ENCODE data around the gene CSGALNACT2. TPM values are rescaled to one million over a fixed set of nuclear protein-coding genes. Genes with fewer than 3 reads are reported as not detected.

The CSGALNACT2 gene
- total RNA-seq, 1 experiment from 2014 or later: 8.9 TPM

GRCh38 chr10:43137717-43138020 lies 576 bp upstream of the CSGALNACT2 start:
- no peaks in the 10 kb centered on the region for H3K9me3 Mint-ChIP-seq
- peak overlapping the region; percentile 15 for H3K9ac ChIP-seq (ENCODE audit: extremely low read depth, insufficient read length, low read length)
- H3K4me3 Mint-ChIP-seq: peak overlapping the region; percentile 89 to 92
- no peak overlapping the region for H3K27ac ChIP-seq (ENCODE audit: insufficient read length, low read depth, low read length)
- no peak overlapping the region for H4K8ac ChIP-seq (replicated peaks; ENCODE audit: insufficient read length, low read depth, low read length)
- no peaks in the 10 kb centered on the region for H4K20me1 ChIP-seq (ENCODE audit: control insufficient read depth, insufficient read depth, insufficient read length)
- H3K56ac ChIP-seq (ENCODE audit: insufficient read length, low read depth, low read length): no peak overlapping the region
- peak overlapping the region; percentile 68 for H3K4me2 ChIP-seq (ENCODE audit: insufficient read depth, insufficient read length, low read length)
- H2BK12ac ChIP-seq (ENCODE audit: insufficient read length, low read depth, low read length): no peak overlapping the region
- no peaks in the 10 kb centered on the region for H3K79me1 ChIP-seq (ENCODE audit: insufficient read depth, low read depth, low read length, poor library complexity, severe bottlenecking)
- no peak overlapping the region for H4K5ac ChIP-seq (ENCODE audit: insufficient read length, low read depth, low read length)
- no peaks in the 10 kb centered on the region for H3K9me3 ChIP-seq (ENCODE audit: control insufficient read depth, low read depth, low read length)
- no peaks in the 10 kb centered on the region for H3K27me3 ChIP-seq (ENCODE audit: insufficient read depth, low read length)
- H3K23me2 ChIP-seq (ENCODE audit: insufficient read length, low read depth, low read length, poor library complexity, severe bottlenecking): peaks cover 5% of the 10 kb centered on the region
- H3K14ac ChIP-seq (ENCODE audit: insufficient read depth, low read length): peak overlapping the region; percentile 67; the same call in 1 of the 2 replicates
- no peak overlapping the region for H3K23ac ChIP-seq (ENCODE audit: insufficient read length, low read depth, low read length)
- peaks cover 12 to 13% of the 10 kb centered on the region in 2 experiments for H3K4me1 Mint-ChIP-seq
- no peak for TF ChIP-seq CTCF (conservative IDR thresholded peaks at IDR 0.05)
- H3K27ac Mint-ChIP-seq: peak overlapping the region in 2 of 3 experiments; percentile 75 to 95; a peak in 3 of 7 replicates
- WGBS (ENCODE audit: extremely low coverage, insufficient read length, low lambda C conversion rate): no CpG with 5 or more reads among the region's 30 CpGs
- no peaks in the 10 kb centered on the region for H3K4me1 ChIP-seq (ENCODE audit: insufficient read depth, low read length)
- H3K79me2 ChIP-seq (ENCODE audit: insufficient read depth, low read length): no peaks in the 10 kb centered on the region; the same call in 1 of the 2 replicates
- peaks cover 6% of the 10 kb centered on the region for H3K27me3 Mint-ChIP-seq (ENCODE audit: low read depth)
- no peak overlapping the region for H2BK5ac ChIP-seq (ENCODE audit: insufficient read length, low read length)
- no peak for DNase-seq
- no peak overlapping the region for H2AFZ ChIP-seq (ENCODE audit: low read length)
- no peak overlapping the region for H2AK5ac ChIP-seq (ENCODE audit: insufficient read length, low read length)
- no peak overlapping the region for H3K18ac ChIP-seq (ENCODE audit: insufficient read length, low read depth, low read length)
- H4K91ac ChIP-seq (ENCODE audit: insufficient read length, low read depth, low read length): no peak overlapping the region
- no peak overlapping the region for H3K4ac ChIP-seq (ENCODE audit: low read depth, low read length)
- no peak overlapping the region for H3T11ph ChIP-seq (ENCODE audit: low read length)
- H2BK20ac ChIP-seq (ENCODE audit: low read depth, low read length, poor library complexity, severe bottlenecking): no peak overlapping the region
- no peaks in the 10 kb centered on the region; a peak in 1 of 7 replicates for H3K36me3 Mint-ChIP-seq (ENCODE audit: insufficient read depth in 1 of 3, low read depth in 3 of 3)
- H2BK15ac ChIP-seq (ENCODE audit: low read depth, low read length): no peak overlapping the region
- no peak overlapping the region for H2BK120ac ChIP-seq (ENCODE audit: low read depth, low read length, poor library complexity, severe bottlenecking)
